CD4-positive, alpha-beta T cell treated with Interleukin-21 for 1 hour (primary cell): ENCODE measurements around the gene NPAS2.

Experiments
- DNase-seq: peaks from one replicate; pipeline ENCODE4 v3.0.0-alpha.2; 2020

NPAS2 gene

DNA sequence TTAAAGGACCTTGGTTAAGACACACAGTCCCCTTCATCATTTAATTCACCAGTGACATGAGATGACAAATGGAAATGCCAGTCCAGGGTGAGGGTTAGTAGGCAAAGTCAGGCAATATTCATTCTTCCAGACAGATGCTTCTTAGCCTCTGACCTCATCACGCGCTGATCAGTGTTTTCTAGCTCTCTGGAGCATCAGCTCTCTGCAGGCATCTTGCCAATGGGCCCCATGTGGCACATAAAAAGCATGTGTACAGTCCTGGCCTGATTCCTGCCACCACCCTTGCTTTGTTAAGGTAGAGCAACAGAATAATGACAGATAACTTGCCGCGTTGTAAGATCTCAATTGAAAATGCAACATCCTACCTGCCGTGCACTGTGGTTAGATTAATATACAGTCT is 20.3 kb upstream of the NPAS2 start:
- DNase-seq: no peak

DNA sequence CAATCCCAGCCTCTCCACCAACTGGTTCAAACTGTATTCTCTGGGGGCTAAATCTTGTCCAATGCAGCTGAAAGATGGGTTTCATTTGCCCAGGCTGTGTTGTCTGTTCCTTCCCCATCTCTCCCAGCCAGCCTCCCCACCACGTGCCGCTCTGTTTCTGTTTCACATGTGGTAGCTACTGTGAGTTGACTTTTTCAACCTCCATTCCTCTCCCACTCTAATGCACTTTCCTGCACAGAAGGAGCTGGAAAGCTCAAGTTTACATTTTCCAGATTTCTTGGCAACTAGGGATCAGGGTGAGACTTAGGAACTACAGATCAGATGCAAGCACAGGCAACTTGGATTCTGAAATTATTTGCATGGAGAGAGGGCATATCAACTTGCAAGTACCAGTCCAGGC is 19.0 kb upstream of the NPAS2 start:
- no peak for DNase-seq

DNA sequence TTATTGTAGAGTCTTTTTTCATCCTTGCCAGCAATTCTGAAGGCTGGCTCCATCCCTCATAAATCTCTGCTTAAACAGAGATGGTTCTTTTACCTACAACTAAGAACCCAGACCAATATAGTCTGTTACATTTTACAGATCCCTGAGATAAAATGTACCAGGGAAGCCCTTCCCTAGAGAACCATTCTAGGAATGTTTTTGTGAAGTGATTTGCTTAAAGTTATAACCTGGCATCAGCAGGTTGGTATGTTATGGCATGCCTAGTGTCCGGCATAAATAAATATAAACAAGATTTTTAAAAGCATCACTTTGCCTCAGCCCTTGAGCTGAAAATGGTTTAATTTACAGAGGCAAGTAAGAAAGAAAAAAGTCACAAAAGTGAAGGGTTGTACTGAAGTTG is 18.5 kb upstream of the NPAS2 start:
- no peak for DNase-seq

- no peak for DNase-seq
These were observed 17.9 kb upstream of the NPAS2 start for GRCh38 chr2:100802066-100802465.

DNA sequence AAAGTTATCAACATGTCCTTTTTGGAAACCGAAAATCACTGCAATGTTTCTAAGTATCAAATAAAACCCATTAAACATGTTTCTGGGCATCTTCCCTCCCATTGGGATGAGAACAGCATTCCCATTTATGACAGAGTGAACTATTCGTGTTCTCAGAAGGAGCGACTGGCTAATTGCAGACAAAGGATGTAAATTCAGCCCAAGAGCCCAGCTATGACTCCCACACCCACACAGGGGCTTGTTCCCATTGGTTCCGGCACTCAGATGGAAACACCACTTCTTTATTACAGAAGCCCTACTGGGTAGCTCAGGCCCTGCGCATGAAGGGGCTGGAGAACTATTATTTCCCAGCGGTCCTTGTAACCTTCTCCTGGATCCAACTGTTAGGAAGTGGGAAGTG is 16.6 kb upstream of the NPAS2 start:
- DNase-seq: no peak

DNA sequence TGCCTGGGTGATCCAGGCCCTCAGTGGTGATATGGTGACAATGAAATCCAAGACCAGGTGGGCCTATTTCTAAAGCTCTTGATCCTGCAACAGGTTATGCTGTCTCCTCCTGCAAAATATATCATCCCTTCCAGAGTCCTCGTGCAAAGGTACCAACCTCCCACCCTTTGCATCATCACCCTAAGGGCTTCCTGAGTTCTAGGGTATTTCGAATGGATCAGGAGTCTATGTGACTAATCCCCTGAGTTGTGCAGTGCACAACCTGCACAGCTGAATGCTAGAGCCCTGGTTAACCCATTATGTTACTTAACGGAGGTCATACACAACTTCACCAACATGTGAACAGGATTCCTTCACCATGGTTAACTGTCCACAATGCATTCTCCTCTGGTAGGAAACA is 13.4 kb upstream of the NPAS2 start:
- DNase-seq: no peak

GRCh38 chr2:100807707-100808106 is 12.2 kb upstream of the NPAS2 start:
- no peak for DNase-seq

- no peak for DNase-seq
These were observed 11.4 kb upstream of the NPAS2 start for GRCh38 chr2:100808582-100808981.

DNA sequence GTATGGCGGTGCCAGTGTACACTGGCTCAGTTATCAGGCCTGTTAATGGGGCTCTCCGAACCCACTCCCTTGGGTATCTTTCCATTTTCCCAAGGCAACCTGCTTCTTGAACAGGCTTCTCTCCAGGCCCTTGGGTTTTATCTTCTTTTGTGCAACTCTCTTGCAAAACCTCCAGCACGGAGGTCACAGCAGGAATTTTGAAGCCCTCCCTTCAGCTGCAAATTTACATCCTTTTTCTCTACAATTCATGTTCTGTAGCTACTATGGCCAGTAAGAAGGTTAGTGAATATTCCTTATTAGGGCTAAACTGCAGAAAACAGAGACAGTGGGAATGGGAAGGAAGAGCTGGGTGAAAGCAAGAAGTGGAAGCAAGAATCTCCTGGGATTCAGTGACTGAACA is 10.4 kb upstream of the NPAS2 start:
- no peak for DNase-seq

- no peak for DNase-seq
These were observed 9.3 kb upstream of the NPAS2 start for GRCh38 chr2:100810603-100811145.

GRCh38 chr2:100812116-100812515 is 7.8 kb upstream of the NPAS2 start:
- no peak for DNase-seq

- DNase-seq: no peak
These were observed 7.4 kb upstream of the NPAS2 start for GRCh38 chr2:100812573-100812972.

DNA sequence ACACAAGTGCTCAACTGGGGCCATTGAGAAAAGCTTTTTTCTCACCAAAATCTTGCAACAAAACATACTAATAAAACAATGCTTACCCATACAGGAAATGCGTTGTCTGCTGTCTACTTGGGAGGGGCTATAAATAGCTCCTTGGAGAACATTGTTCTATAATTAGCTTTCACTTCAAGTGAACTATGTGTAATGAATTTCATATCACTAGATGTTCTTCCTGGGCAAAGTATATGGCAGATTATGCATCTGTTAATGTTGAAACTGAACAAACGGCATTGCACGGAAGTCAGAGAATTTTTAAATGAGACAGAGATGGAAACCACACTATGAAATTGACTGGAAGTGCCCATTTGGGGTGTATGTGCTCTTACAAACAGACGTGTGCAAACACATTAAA is 6.4 kb upstream of the NPAS2 start:
- DNase-seq: no peak

DNA sequence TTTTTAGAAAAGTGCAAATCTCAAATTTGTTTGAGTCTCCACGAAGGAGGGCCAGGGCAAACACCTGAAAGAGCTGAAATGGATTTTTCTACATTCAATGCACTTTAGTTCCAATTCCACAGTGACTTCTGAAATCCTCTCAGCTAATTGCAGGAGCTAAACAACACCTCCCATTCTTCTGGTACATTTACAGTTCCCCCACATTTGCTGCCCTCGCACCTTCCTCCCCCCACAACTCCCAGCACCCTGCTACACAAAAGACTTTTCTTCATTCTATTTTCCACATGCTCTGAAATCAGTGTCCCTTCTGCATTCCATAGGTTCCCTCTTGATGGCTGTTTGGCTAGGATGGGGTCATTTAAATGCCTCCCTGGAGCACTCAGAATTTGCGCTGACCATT is 5.9 kb upstream of the NPAS2 start:
- no peak for DNase-seq

DNA sequence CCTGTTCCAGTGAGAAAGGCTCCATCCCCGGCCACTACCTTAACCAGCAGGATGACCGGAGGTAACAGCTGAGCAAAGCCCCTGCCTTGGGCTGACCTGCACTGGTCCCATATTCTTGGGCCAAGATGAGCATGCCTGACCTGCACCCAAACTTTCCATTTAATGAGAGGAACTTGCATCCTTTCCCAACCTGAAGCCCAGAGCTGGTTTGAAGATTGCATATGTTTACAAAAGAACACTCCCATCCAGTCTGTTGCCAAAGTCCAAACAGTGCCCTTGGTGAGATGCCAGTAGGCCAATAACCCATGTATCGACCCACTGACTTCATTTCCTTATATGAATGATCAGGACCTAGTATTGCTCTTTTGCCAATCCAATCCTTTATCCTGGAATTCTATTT is 5.5 kb upstream of the NPAS2 start:
- DNase-seq: no peak

- no peak for DNase-seq
These were observed 2.5 kb upstream of the NPAS2 start for GRCh38 chr2:100817388-100817985.

DNA sequence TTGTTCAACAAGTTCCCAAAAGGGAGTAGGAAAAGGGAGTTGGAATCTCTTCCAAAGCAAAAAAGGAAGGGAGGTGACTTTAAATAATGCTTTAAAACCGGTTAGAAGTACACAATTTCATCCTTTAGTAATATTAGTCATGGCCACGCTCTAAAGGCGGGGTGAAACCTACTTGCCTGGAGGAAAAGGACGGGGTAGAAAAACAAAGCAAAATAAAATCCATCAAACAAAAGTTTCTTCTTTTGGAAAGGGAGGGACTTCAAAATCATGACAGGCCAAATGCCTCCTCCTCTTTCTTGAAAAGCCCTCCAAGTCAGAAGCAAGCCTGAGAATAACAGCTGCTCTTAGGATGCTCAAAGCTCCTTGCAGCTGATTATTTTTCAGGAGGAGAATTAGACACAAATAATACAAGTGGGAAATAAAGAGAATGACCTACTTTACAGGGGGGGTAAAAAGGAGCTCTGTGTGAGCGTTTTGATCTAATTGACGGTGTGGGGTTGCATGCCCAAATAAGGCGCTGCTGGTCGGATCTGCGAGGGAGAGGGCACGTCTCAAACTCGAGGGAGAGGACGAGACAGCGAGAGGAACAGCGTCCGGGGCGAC is 1.8 kb upstream of the NPAS2 start:
- no peak for DNase-seq

GRCh38 chr2:100818606-100819369 is 1.2 kb upstream of the NPAS2 start:
- DNase-seq: no peak

GRCh38 chr2:100820273-100820522 is 259 bp downstream of the NPAS2 start:
- DNase-seq: no peak

GRCh38 chr2:100820523-100821254 is 750 bp downstream of the NPAS2 start:
- DNase-seq: no peak

DNA sequence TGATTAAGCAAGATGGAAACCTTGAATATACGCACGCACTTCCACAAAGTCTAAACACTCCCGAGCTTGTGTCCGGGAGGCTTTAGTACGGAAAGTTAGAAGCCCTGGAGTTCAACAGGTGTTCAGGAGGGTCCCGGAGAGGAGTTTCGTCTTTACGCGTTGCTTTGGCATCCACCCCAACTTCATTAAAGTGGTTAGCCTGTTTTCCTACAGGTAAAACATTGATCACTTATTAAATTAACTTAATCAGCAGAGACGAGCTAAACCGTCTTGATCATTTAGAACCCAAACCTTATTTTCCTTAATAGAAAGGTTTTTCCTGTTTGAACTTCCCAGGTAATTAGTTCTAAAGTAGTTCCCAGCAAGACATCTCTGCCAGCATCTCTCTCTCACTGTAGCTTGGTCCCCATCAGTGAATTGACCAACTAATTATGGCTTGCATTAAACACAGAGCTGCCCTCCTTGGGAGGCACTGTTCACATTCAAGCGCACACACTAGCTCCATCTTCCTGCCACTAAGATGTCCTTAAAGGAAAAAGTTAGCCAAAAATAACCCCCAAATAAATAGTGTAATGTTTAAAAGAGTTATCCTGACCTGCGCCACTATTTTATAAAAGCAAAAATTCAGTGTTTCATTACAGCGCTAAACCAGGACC is 1.4 kb downstream of the NPAS2 start:
- no peak for DNase-seq

GRCh38 chr2:100821911-100822265 is 1.9 kb downstream of the NPAS2 start:
- DNase-seq: no peak

DNA sequence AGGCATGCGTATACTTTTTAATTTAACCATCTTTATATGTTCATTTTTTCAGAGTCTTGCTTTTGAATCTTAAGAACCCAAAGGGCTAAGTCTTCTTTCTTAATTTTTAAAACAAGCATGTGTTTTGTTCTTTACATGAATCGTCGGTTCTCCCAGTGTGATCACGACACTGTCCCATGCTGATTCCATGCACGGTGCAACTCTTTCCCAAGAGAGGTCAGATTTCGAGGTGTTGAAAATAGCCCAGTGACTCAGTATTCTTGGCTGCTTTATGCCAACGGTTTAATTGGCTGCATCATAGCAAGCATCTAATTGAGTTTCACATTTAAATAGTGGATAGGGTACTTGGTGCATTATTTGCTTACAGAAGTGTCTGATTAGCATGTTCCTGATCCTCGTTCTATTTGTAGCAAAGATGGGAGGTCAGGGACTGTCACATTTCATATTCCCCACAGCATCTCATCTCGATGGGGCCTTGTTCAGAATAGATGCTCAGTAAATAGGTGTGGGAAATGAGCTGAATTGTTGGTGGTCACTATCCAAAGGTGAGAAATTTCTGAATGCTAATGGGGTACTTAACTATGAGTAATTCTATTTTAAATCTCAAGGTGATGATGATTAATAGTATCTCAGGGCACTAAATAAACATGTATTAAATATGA is 2.8 kb downstream of the NPAS2 start:
- DNase-seq: no peak
